ENCODE data around the gene OR52K2. TPM values are rescaled to one million over a fixed set of nuclear protein-coding genes. Genes with fewer than 3 reads are reported as not detected.
A peak's percentile ranks its signal among the peaks of the same experiment; 100 is the strongest.
"Not testable (repeated sequence)": the region's sequence is repeated elsewhere in the genome, so short reads cannot be mapped to it uniquely, and the experiment has no call there.

OR52K2 gene
- not detected in 2 replicates for total RNA-seq (2014; rRNA removed; shearing (Covaris generic))

DNA sequence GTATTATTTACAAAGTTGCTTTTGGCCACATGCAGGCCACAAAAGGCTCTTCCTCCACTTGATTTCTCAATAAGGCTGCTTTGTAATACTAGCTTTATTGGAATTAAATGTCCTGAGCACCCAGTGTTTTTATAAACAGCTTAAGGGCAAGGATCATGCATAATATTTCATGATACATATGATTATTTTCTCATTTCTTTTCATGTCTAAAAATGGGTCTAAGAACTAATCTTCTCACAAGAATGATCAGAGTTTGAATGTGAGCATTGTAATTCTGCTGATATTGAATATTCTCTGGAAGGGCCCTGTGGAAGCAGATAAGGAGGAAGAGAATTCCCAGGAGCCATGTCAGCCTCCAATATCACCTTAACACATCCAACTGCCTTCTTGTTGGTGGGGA is at the start of gene OR52K2:
OR52K2 (plus strand) TSS at position 301 of the 400 bp plus-strand sequence; CDS start at position 346, 45 bp downstream.
- DNase-seq (ENCODE audit: low read depth) = no peak

DNA sequence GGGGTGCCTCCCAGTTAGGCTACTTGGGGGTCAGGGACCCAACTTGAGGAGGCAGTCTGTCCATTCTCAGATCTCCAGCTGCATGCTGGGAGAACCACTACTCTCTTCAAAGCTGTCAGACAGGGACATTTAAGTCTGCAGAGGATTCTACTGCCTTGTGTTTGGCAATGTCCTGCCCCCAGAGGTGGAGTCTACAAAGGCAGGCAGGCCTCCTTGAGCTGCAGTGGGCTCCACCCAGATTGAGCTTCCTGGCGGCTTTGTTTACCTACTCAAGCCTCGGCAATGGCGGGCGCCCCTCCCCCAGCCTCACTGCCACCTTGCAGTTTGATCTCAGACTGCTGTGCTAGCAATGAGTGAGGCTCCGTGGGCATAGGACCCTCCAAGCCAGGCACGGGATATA is 42.9 kb upstream of the OR52K2 start:
- DNase-seq (ENCODE audit: low read depth) = not testable (repeated sequence)

- no peak for DNase-seq (ENCODE audit: low read depth)
Observed at GRCh38 chr11:4416306-4416705, 32.8 kb upstream of the OR52K2 start.

DNA sequence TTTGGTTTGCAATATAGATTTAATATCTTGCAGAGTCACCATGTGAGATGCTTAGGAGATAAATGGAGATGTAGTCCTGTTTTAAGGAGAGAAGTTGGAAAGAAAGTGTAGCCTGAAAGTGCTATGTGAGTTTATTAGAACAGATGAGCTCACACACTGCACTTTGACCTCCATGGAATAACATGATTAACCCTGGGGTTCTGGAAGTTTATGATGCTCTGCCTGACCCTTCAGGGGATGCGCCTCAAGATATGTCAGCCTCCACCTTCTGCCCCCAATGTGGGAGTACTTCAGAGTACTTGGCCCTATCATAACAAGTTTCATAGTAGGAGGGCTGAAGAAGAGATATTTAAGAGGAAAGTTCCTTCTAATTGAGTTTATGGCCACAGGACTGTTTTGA is 32.3 kb upstream of the OR52K2 start:
- no peak for DNase-seq (ENCODE audit: low read depth)

- DNase-seq (ENCODE audit: low read depth) = no peak
Observed at GRCh38 chr11:4418403-4418802, 30.7 kb upstream of the OR52K2 start.

- no peak for DNase-seq (ENCODE audit: low read depth)
Observed at GRCh38 chr11:4430051-4430450, 19.0 kb upstream of the OR52K2 start.

- no peak for DNase-seq (ENCODE audit: low read depth)
Observed at GRCh38 chr11:4433856-4434255, 15.2 kb upstream of the OR52K2 start.

DNA sequence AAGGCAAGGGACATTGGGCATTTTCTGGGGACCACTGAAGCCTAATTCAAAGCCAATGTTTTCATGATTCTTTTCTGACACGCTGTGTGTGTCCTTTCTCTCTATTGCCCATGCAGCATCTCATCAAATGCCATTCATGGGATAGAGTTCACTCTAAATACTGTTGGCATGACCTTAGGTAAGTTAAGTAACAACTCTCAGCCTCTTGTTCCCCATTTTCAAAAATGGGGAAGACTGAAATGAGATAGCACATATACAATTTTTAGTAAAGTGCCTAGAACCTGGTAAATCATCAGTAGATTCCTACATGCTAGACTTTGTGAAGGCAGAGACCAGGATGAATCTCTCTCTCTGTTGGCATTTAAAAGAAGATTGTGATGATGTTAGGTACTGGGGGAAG is 12.7 kb upstream of the OR52K2 start:
- no peak for DNase-seq (ENCODE audit: low read depth)

GRCh38 chr11:4441515-4441914 is 7.6 kb upstream of the OR52K2 start:
- no peak for DNase-seq (ENCODE audit: low read depth)

- DNase-seq (ENCODE audit: low read depth) = no peak
Observed at GRCh38 chr11:4443232-4443891, 5.7 kb upstream of the OR52K2 start.

DNA sequence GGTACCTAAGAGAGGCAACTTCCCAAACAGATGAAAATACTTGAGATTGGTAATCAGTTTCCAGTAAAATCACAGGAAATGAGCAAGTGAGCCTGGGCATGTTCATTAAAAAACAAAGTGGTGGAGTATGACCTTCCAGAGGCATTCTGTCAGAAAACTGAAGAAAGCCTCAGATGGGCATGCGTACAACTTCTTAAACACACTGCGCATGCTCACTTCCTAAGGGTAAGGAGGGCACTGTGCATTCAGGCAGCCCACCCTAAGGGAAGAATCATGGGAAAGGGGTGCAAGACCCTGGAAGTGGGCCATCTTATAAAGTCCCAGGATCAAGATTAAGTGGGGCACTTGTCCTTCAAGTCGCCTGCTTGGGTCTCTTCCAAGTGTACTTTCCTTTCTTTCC is 4.0 kb downstream of the OR52K2 start:
- DNase-seq (ENCODE audit: low read depth) = no peak

DNA sequence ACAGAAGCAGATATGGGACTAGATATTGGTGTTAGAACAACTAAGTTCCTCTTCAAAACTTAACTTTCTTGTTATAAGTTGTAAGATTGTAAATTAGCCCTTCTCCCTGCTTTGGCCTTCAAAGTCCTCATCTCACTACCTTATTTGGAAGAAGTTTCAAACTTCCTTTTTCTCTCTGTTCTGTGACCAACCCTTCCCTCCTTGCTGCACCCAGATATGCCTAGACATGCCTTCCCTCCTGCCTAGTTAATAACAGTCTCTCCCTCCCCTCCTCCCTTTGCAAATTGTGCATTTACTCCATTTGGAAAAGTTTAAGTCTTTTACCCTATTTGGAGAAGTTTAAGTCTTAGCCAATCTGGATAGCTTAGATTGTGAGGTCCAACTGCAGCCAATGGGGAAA is 4.9 kb downstream of the OR52K2 start:
- DNase-seq (ENCODE audit: low read depth) = no peak

- no peak for DNase-seq (ENCODE audit: low read depth)
Observed at GRCh38 chr11:4455419-4455818, 6.3 kb downstream of the OR52K2 start.

DNA sequence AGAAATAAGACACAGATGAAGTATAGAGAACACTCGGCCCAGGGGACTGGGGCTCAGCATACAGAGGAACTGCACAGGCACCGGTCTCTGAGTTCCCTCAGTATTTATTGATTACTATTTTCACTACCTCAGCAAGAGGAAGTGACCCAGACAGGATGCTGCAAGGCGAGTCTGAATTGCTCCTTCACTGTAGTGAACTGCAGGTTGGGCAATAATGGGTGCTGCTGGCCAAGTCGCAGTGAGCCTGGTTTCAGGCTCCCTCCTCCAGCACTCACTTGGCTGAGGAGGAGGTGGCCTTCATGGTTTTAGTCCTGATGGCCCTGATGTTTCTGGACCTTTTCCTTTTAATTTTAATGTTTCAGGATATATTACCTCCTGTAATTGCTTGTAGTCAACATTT is 10.4 kb downstream of the OR52K2 start:
- no peak for DNase-seq (ENCODE audit: low read depth)

- no peak for DNase-seq (ENCODE audit: low read depth)
Observed at GRCh38 chr11:4460151-4460550, 11.1 kb downstream of the OR52K2 start.

DNA sequence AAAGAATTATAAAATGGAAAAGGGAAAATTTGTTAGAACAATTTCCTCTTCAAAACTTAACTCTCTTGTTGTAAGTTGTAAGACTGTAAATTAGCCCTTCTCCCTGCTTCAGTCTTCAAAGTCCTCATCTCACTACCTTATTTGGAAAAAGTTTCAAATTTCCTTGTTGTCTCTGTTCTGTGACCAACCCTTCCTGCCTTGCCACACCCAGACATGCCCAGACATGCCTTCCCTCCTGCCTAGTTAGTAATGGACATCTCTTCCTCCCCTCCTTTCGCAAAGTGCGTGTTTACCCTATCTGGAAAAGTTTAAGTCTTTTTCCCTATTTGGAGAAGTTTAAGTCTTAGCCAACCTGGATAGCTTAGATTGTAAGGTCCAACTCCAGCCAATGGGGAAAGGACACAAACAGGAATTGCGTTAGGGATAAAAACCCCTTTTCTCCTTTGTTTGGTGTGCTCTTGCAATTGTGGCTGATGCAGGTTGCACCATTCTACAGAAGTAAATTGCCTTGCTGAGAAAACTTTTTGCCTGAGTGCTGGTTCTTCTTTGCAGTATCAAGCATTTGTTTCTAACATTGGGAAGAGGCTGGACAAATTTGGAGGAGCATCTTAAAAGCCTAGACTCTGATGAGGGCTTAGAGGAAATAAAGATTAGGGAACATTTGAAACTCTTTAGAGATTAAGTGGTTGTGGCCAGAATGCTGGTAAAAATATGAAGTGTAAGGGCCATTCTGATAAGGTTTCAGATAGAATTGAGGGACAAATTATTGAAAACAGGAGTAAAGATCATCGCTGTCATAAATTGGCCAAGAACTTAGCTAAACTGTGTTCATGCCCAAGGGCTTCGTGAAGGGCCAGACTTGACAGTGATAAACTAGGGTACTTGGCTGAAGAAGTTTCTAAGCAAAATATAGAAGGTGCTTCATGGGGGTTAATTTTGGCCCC is 15.4 kb downstream of the OR52K2 start:
- DNase-seq (ENCODE audit: low read depth) = no peak

DNA sequence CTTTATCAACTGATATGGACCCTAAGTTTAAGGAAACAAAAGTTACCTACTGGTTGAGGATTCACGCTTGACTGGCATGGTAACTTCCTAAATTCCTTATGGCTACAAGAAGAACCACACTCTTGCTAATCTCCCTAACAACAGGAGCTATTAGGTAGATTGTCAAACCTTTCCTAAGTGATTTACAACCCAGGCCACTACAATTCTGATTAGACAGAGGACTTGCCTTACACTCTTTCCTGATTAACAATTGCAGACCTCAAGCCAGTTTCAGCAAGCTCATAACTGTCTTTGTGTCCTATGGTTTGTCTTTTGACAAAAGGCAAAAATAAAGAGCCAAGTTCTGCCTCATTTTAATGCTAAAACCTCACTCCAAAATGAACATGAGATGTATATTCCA is 16.3 kb downstream of the OR52K2 start:
- DNase-seq (ENCODE audit: low read depth) = no peak

DNA sequence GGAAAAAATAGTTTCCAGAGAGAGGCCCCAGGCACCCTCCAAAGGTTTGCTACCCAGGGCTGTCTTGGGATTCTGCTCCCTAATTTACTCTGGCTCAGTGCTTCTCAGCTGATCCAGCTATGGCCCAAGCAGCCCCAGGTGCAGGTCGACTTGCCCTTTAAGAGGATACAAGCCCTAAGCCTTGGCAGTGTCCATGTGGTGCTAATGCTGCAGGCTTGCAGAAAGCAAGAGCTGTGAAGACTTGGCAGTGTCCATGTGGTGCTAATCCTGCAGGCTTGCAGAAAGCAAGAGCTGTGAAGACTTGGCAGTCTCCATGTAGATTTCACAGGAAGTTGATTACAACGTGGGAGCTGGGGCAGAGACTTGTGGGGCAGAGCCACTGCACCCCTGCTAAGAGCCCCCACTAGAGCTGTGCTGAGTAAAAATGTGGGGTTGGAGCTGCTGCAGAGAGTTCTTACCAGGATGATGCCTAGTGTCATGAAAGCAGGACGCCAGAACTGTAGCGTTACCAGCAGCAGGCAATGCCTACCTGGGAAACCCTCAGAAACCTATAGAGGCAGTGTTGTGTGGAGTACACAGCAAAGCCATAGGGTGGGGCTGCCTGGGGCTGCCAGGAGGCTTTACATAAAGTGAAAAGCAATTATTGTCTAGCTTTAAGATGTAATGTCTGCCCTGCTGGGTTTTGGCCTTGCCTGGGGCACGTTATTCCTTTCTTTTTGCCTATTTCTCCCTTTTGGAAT is 17.2 kb downstream of the OR52K2 start:
- DNase-seq (ENCODE audit: low read depth) = no peak

- DNase-seq (ENCODE audit: low read depth) = no peak
Observed at GRCh38 chr11:4466871-4467442, 17.9 kb downstream of the OR52K2 start.

DNA sequence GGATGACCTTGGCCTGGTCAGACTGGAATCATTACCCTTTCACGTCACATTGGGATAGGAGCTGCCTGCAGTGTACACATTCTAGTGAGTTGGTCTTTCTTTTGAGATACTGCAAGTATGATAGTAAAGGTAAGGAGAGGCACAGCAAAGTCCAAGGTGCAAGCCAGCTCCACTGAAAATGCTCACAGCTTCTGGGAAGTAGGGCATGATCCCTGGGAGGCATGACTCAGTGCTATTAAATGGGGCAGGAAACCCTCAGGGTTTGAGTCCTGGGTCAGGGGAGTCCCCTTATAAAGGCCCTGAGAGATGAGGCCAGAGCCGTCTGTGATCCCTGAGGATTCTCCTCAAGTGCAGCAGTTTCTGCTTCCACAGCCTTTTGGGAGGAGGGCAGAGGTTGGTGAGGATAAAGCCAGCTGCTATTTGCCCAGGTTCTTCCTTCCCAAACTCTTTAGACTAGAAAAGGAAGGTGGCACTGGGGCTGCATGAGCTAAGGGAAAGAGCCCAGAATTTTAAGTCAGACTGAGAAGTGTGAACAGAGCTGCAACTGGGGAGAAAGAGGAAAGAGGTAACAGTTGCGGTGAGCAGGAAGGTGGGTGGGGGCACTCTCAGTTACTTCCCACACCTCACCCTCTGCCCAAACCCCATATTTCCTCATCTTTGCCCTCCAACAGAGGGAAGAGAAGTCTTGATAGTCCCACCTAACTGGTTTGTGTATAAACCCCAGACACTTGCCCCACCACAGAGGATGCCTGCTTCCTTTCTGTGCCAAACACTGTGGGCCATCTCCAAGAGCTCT is 18.9 kb downstream of the OR52K2 start:
- peak; percentile 4 for DNase-seq (ENCODE audit: low read depth)

DNA sequence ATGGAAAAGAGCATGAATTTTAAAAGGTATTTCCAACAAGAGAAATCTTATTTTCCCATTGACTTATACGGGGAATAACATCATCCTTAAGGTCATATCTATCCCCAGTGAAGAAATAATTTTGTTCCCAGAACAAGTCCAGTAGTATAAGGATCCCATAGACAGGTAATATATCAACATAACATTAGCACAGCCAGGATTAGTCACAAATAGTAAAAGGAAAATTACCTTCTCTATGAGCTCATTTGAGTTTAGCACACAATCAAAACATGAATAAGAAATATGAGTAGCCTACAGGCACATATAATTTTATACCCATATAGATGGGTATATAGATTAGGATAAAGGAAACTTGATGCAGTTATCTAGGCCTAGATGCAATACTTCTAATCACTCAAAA is 30.5 kb downstream of the OR52K2 start:
- no peak for DNase-seq (ENCODE audit: low read depth)
